ENCODE data around the gene SPSB2.

The SPSB2 gene

DNA sequence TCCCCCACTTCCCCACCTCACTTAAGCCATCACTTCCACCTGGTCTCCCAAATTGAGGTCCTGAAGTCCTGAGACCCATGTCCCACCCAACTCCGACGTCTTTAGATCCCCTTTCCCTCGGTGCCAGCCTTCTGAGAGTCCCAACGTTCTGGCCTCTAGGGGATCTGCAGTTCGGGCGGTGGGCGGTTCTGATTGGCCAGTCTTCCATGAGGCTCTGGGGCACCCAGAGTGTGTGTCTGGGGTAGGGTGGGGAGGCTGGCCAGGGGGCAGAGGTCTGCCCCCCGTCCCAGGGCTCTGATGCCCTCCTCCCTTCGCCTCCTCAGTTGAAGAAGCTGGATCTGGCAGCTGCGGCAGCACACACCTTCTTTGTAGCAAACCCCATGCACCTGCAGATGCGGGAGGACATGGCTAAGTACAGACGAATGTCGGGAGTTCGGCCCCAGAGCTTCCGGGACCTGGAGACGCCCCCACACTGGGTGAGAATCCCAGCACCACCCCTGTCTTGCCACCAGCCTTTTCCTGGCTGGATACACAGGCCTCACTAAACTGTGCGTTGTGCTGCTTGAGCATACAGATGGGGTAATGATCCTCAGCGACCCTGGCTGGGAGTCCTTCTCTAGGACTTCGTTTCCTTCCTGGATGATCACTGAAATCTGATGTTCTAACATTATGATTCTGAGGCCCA, 43.4 kb downstream of the SPSB2 start:
- H3K4me3 ChIP-seq (ENCODE audit: low read depth, low read length) = peak overlapping the region; percentile 98
- peak overlapping the region; percentile 87 for H3K9ac ChIP-seq (ENCODE audit: low read length)
- peaks cover 18% of the 10 kb centered on the region for H3K27me3 ChIP-seq (ENCODE audit: control insufficient read depth, insufficient read depth, low read length)

DNA sequence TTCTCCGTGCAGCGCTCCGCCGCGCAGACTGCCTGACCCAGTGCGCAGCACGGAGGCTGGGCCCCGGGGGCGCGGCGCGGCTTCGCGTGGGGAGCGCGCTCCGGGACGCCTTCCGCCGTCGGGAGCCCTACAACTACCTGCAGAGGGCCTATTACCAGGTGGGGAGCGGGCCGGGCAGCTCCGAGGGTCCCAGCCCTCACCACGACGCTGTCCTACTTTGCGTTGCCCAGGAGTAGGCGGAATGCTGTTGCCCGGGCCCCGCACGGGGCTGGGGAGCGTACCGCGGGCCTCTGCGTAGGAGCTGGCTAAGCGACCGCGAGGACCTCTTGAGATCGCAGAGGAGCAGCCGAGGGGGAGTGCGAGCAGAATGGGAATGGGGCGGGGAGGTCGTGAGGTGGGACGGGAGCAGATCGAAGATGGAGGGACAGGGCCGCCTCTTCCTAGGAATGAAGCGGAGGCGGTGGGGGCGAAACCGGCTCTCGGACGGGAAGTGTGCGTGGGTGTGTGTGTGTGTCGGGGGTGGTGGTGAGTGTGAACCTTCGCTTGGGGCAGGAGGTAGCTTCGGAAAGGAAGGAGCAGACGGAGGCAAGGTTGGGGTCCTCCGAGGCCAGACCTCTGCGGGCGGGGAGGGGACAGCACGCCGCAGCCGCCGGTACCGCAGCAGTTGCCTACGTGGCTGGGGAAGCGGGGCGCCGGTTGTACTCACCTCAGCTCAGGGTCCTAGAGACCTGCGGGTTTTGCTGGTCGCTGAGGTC, 44.1 kb downstream of the SPSB2 start:
- peak overlapping the region; percentile 87 for H3K9ac ChIP-seq (ENCODE audit: low read length)
- no peak overlapping the region for H3K27ac ChIP-seq (ENCODE audit: low read depth, low read length)
- H3K9me3 ChIP-seq (ENCODE audit: control insufficient read depth, insufficient read depth, low read depth, low read length) = no peaks in the 10 kb centered on the region
- peaks cover 25% of the 10 kb centered on the region for H3K27me3 ChIP-seq (ENCODE audit: control insufficient read depth, insufficient read depth, low read length)
- peak overlapping the region; percentile 98 for H3K4me3 ChIP-seq (ENCODE audit: low read depth, low read length)
- peaks cover 34% of the 10 kb centered on the region for H3K36me3 ChIP-seq (ENCODE audit: control insufficient read depth, insufficient read depth, low read length)
- H3K4me1 ChIP-seq (ENCODE audit: control insufficient read depth, insufficient read depth, low read length) = peaks cover 31% of the 10 kb centered on the region

More for the DNA sequence above, 43.4 kb downstream of the SPSB2 start:
- H3K36me3 ChIP-seq (ENCODE audit: control insufficient read depth, insufficient read depth, low read length) = peaks cover 39% of the 10 kb centered on the region
- peaks cover 31% of the 10 kb centered on the region for H3K4me1 ChIP-seq (ENCODE audit: control insufficient read depth, insufficient read depth, low read length)
- no peak overlapping the region for H3K27ac ChIP-seq (ENCODE audit: low read depth, low read length)
- no peaks in the 10 kb centered on the region for H3K9me3 ChIP-seq (ENCODE audit: control insufficient read depth, insufficient read depth, low read depth, low read length)

GRCh38 chr12:6827982-6828780, 44.9 kb downstream of the SPSB2 start, which contains the start of gene P3H3:
Gene P3H3, plus strand, starts transcription at chr12:6828407. Its CDS starts 34 bp downstream, at chr12:6828441.
- H3K9ac ChIP-seq (ENCODE audit: low read length) = peak within 1 kb of the TSS; percentile 87
- H3K36me3 ChIP-seq (ENCODE audit: control insufficient read depth, insufficient read depth, low read length) = peaks cover 26% of the 10 kb centered on the region
- peak within 1 kb of the TSS; percentile 98 for H3K4me3 ChIP-seq (ENCODE audit: low read depth, low read length)
- H3K9me3 ChIP-seq (ENCODE audit: control insufficient read depth, insufficient read depth, low read depth, low read length) = no peaks in the 10 kb centered on the region
- H3K27ac ChIP-seq (ENCODE audit: low read depth, low read length) = no peak within 1 kb of the TSS
- H3K4me1 ChIP-seq (ENCODE audit: control insufficient read depth, insufficient read depth, low read length) = peaks cover 35% of the 10 kb centered on the region
- peaks cover 32% of the 10 kb centered on the region for H3K27me3 ChIP-seq (ENCODE audit: control insufficient read depth, insufficient read depth, low read length)

GRCh38 chr12:6827437-6827911, 45.6 kb downstream of the SPSB2 start:
- no peak overlapping the region for H3K27ac ChIP-seq (ENCODE audit: low read depth, low read length)
- no peak overlapping the region for H3K9ac ChIP-seq (ENCODE audit: low read length)
- H3K4me1 ChIP-seq (ENCODE audit: control insufficient read depth, insufficient read depth, low read length) = peaks cover 41% of the 10 kb centered on the region
- H3K9me3 ChIP-seq (ENCODE audit: control insufficient read depth, insufficient read depth, low read depth, low read length) = no peaks in the 10 kb centered on the region
- H3K4me3 ChIP-seq (ENCODE audit: low read depth, low read length) = peak overlapping the region; percentile 42
- peaks cover 38% of the 10 kb centered on the region for H3K27me3 ChIP-seq (ENCODE audit: control insufficient read depth, insufficient read depth, low read length)
- peaks cover 24% of the 10 kb centered on the region for H3K36me3 ChIP-seq (ENCODE audit: control insufficient read depth, insufficient read depth, low read length)

- H3K9ac ChIP-seq (ENCODE audit: low read length) = no peak overlapping the region
Observed at GRCh38 chr12:6826734-6827436, 46.2 kb downstream of the SPSB2 start.

DNA sequence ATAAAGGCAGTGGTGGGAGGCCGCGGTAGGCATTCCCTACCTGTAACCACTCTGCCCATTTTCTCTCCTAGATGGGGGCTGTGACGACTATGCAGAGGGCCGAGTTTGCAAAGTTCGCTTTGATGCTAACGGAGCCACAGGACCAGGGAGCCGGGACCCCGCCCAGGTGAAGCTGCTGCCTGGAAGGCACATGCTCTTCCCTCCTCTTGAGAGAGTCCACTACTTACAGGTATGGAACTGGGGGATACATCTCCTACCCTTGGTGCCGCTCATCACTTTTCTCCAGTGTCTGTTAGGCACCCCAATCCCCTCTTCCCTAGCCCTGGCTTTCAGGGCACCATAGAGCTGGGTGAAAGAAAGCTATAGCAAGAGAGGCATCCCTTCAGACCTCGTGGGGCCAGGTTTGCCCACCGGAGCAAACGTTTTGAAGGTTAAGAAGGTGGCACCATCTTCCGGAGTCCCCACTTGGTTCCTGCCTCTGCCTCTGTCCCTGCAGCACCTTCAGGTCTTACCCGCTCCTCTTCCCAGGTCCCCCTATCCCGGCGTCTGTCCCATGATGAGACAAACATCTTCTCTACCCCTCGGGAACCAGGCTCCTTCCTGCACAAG, 46.9 kb downstream of the SPSB2 start:
- Histone ChIP-seq H3K27me3 (ENCODE audit: control insufficient read depth, insufficient read depth, low read length) (peaks cover 46% of the 10 kb centered on the region), H3K27ac (ENCODE audit: low read depth, low read length) (no peak overlapping the region), H3K4me3 (ENCODE audit: low read depth, low read length) (peak overlapping the region; percentile 61), H3K36me3 (ENCODE audit: control insufficient read depth, insufficient read depth, low read length) (peaks cover 13% of the 10 kb centered on the region), H3K4me1 (ENCODE audit: control insufficient read depth, insufficient read depth, low read length) (peaks cover 48% of the 10 kb centered on the region), H3K9me3 (ENCODE audit: control insufficient read depth, insufficient read depth, low read depth, low read length) (no peaks in the 10 kb centered on the region), H3K9ac (ENCODE audit: low read length) (no peak overlapping the region)

More at GRCh38 chr12:6826734-6827436, 46.2 kb downstream of the SPSB2 start:
- H3K27ac ChIP-seq (ENCODE audit: low read depth, low read length) = no peak overlapping the region
- peaks cover 44% of the 10 kb centered on the region for H3K27me3 ChIP-seq (ENCODE audit: control insufficient read depth, insufficient read depth, low read length)
- H3K36me3 ChIP-seq (ENCODE audit: control insufficient read depth, insufficient read depth, low read length) = peaks cover 19% of the 10 kb centered on the region
- peak overlapping the region; percentile 42; the same call in 1 of the 2 replicates for H3K4me3 ChIP-seq (ENCODE audit: low read depth, low read length)
- no peaks in the 10 kb centered on the region for H3K9me3 ChIP-seq (ENCODE audit: control insufficient read depth, insufficient read depth, low read depth, low read length)
- H3K4me1 ChIP-seq (ENCODE audit: control insufficient read depth, insufficient read depth, low read length) = peaks cover 47% of the 10 kb centered on the region

- no peak overlapping the region for H3K27ac ChIP-seq (ENCODE audit: low read depth, low read length)
- H3K4me1 ChIP-seq (ENCODE audit: control insufficient read depth, insufficient read depth, low read length) = peaks cover 53% of the 10 kb centered on the region
- peaks cover 46% of the 10 kb centered on the region for H3K27me3 ChIP-seq (ENCODE audit: control insufficient read depth, insufficient read depth, low read length)
- peaks cover 6% of the 10 kb centered on the region for H3K36me3 ChIP-seq (ENCODE audit: control insufficient read depth, insufficient read depth, low read length)
- H3K4me3 ChIP-seq (ENCODE audit: low read depth, low read length) = peak overlapping the region; percentile 61
- H3K9me3 ChIP-seq (ENCODE audit: control insufficient read depth, insufficient read depth, low read depth, low read length) = no peaks in the 10 kb centered on the region
- H3K9ac ChIP-seq (ENCODE audit: low read length) = peak overlapping the region; percentile 14
Observed at GRCh38 chr12:6825398-6826124, 47.5 kb downstream of the SPSB2 start.

GRCh38 chr12:6824901-6825381, 48.2 kb downstream of the SPSB2 start:
- Histone ChIP-seq H3K9me3 (ENCODE audit: control insufficient read depth, insufficient read depth, low read depth, low read length) (no peaks in the 10 kb centered on the region), H3K9ac (ENCODE audit: low read length) (no peak overlapping the region), H3K27ac (ENCODE audit: low read depth, low read length) (no peak overlapping the region), H3K27me3 (ENCODE audit: control insufficient read depth, insufficient read depth, low read length) (peaks cover 51% of the 10 kb centered on the region), H3K4me3 (ENCODE audit: low read depth, low read length) (peak overlapping the region; percentile 61), H3K36me3 (ENCODE audit: control insufficient read depth, insufficient read depth, low read length) (peaks cover 1% of the 10 kb centered on the region), H3K4me1 (ENCODE audit: control insufficient read depth, insufficient read depth, low read length) (peaks cover 57% of the 10 kb centered on the region)

DNA sequence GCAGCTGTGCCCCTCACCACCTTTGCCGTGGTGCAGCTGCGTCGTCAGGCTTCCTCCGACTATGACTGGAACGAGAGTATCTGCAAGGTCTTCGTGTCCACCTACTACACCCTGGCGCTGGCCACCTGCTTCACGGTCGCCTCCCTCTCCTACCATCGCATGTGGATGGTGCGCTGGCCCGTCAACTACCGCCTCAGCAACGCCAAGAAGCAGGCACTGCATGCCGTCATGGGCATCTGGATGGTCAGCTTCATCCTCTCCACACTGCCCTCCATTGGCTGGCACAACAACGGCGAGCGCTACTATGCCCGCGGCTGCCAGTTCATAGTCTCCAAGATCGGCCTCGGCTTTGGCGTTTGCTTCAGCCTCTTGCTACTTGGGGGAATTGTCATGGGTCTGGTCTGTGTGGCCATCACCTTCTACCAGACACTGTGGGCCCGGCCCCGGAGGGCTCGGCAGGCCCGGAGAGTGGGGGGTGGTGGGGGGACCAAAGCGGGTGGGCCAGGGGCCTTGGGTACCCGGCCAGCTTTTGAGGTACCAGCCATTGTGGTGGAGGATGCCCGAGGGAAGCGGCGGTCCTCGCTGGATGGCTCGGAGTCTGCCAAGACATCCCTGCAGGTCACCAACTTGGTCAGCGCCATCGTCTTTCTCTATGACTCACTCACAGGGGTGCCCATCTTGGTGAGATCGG, 48.9 kb downstream of the SPSB2 start:
- Histone ChIP-seq H3K36me3 (ENCODE audit: control insufficient read depth, insufficient read depth, low read length) (no peaks in the 10 kb centered on the region), H3K9me3 (ENCODE audit: control insufficient read depth, insufficient read depth, low read depth, low read length) (no peaks in the 10 kb centered on the region), H3K27me3 (ENCODE audit: control insufficient read depth, insufficient read depth, low read length) (peaks cover 58% of the 10 kb centered on the region), H3K4me3 (ENCODE audit: low read depth, low read length) (0 out of 2 replicates have a peak overlapping the region, but pooled peaks have one; percentile 61), H3K4me1 (ENCODE audit: control insufficient read depth, insufficient read depth, low read length) (peaks cover 60% of the 10 kb centered on the region), H3K27ac (ENCODE audit: low read depth, low read length) (no peak overlapping the region), H3K9ac (ENCODE audit: low read length) (no peak overlapping the region)

All from HUES6 (cell line).